ENCODE results near the gene CNPY4.

The CNPY4 gene

DNA sequence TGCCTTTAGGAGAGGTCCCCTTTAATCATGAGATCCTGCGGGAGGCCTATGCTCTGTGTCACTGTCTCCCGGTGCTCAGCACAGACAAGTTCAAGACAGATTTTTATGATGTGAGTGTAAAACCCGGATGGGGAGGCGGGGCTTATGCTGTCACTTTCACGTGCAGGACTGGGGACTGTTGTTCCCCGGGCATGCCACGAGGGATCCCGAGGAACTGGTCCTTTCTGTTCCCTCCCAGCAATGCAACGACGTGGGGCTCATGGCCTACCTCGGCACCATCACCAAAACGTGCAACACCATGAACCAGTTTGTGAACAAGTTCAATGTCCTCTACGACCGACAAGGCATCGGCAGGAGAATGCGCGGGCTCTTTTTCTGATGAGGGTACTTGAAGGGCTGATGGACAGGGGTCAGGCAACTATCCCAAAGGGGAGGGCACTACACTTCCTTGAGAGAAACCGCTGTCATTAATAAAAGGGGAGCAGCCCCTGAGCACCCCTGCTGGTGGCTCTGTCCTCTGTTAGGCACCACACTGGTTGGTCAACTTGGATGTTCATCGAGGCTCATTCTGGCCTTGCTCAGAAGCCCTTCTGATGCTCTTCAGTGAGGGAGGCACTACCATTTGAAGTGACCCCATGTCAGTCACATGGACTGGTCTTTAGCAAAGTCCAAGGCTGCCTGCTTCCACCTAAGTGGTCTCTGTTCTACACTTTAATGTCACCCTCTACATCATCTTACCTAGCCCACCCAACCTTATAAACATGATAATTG is 27.8 kb upstream of the CNPY4 start:
- TF ChIP-seq CTCF (IDR thresholded peaks at IDR 0.05; ENCODE audit: extremely low read depth, insufficient read depth, missing control alignments), result no peak
- no peak for DNase-seq (ENCODE audit: low spot score)
- in situ Hi-C loops (cut with MboI; ENCODE audit: low pct_unique_long_range_greater_than_20kb, low sequenced_read_pairs, unreplicated experiment), result no loop called here

DNA sequence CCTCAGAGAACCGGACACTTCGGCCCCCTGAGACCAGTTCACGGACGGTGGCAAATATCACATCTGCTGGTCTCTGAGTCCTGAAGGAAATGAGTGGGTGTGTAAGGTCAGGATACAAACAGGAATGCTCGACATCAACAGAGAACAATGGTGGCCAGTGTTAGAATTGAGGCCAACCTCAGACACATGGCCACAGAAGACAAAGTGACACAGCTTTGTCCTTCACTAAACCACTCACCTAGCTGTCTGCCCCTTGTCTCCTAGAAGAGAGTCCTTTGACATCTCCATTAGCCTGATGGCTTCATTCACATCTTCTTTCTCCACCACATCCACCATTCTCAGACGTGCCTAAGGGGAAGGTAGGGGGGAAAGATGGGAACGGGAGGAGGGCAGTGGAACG is 26.4 kb upstream of the CNPY4 start:
- no peak for TF ChIP-seq CTCF (IDR thresholded peaks at IDR 0.05; ENCODE audit: extremely low read depth, insufficient read depth, missing control alignments)
- DNase-seq (ENCODE audit: low spot score), result no peak
- in situ Hi-C loops (cut with MboI; ENCODE audit: low pct_unique_long_range_greater_than_20kb, low sequenced_read_pairs, unreplicated experiment), result no loop called here

DNA sequence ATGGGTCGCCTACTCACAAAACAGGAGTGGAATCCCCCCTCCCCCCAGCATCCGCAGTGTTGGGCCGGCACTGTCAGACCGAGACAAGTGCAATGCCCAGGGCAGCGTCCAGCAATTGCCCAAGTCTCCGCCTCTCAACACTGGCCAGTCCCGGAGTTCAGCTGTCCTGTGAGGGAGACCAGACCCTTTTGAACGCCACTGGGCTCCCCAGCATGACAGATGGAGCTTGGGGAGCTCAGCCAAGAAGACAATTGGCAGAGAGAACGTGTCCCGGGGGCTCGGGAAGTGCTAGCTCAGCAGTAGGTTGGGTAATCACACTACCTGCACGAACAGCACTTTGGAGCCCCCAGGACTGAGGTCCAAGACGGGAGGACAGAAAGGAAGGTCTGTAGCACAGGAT is 25.9 kb upstream of the CNPY4 start:
- DNase-seq (ENCODE audit: low spot score), result no peak
- no peak for TF ChIP-seq CTCF (IDR thresholded peaks at IDR 0.05; ENCODE audit: extremely low read depth, insufficient read depth, missing control alignments)
- in situ Hi-C loops (cut with MboI; ENCODE audit: low pct_unique_long_range_greater_than_20kb, low sequenced_read_pairs, unreplicated experiment), result no loop called here

DNA sequence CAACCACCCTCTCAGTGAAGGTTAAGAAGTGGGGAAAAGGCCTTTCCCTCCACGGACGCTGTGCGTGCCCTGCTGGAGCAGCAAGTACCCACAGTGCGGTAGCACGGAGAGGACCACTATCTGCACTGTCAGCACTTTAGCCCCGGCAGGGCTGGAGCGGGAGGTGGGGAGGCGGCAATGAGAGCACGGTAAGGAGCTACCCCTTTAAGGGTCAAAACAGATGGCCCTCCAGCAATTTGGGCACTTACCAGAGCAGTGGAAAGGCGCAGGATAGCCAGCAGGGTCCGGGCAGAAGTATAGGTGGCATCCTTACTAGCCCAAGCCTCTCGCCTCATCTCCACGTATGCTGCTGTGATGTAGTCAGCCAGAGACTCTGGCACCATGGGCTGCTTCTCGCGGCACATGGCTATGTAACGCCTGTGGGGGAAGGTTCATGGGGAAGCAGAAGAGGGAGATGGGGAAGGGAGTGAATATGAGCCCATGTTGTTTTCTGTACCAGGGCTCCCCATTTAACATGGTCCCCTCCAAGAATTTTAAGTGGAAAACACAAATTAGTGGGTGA is 25.4 kb upstream of the CNPY4 start:
- DNase-seq (ENCODE audit: low spot score), result no peak
- in situ Hi-C loops (cut with MboI; ENCODE audit: low pct_unique_long_range_greater_than_20kb, low sequenced_read_pairs, unreplicated experiment), result no loop called here
- TF ChIP-seq CTCF (IDR thresholded peaks at IDR 0.05; ENCODE audit: extremely low read depth, insufficient read depth, missing control alignments), result no peak

GRCh38 chr7:100095289-100095688 is 24.1 kb upstream of the CNPY4 start:
- in situ Hi-C loops (cut with MboI; ENCODE audit: low pct_unique_long_range_greater_than_20kb, low sequenced_read_pairs, unreplicated experiment), result no loop called here
- DNase-seq (ENCODE audit: low spot score), result no peak
- no peak for TF ChIP-seq CTCF (IDR thresholded peaks at IDR 0.05; ENCODE audit: extremely low read depth, insufficient read depth, missing control alignments)

DNA sequence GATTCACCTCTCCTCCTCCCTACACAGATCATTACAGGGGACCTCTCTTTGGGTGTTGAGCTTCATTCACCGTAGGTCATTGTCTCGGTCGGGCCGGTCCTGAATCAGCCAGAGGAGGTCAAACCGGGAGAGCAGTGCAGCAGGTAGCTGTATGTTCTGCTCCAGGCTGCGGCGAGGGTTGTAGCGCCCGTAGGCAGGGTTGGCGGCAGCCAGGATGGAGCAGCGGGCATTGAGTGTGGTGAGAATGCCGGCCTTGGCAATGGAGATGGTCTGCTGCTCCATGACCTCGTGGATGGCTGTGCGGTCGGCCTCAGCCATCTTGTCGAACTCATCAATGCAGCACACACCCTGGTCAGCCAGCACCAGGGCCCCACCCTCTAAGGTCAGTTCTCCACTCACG is 23.7 kb upstream of the CNPY4 start:
- TF ChIP-seq CTCF (IDR thresholded peaks at IDR 0.05; ENCODE audit: extremely low read depth, insufficient read depth, missing control alignments), result no peak
- in situ Hi-C loops (cut with MboI; ENCODE audit: low pct_unique_long_range_greater_than_20kb, low sequenced_read_pairs, unreplicated experiment), result no loop called here
- no peak for DNase-seq (ENCODE audit: low spot score)
